ENCODE measurements around the gene RBFOX1.

DNA sequence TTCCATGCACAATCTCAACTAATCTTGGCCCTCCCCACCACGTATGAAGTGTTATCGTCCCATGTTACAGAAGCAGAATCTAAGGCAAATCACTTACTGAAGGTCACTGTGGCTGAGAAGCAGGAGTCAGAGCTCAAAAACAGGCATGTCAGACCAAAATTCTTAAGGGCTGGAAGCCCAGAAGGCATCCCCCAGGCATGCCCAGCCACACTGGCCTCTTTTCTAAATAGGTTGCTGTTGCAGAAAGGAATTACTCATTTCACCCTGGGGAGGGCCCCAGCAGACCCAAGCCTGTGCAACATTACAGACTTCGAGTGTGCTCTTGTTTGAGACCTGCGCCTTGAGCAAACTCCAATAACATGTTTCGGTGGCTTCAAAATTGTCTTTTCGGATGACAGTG is 194.1 kb downstream of the RBFOX1 start:
- TF ChIP-seq, protein P1, sequence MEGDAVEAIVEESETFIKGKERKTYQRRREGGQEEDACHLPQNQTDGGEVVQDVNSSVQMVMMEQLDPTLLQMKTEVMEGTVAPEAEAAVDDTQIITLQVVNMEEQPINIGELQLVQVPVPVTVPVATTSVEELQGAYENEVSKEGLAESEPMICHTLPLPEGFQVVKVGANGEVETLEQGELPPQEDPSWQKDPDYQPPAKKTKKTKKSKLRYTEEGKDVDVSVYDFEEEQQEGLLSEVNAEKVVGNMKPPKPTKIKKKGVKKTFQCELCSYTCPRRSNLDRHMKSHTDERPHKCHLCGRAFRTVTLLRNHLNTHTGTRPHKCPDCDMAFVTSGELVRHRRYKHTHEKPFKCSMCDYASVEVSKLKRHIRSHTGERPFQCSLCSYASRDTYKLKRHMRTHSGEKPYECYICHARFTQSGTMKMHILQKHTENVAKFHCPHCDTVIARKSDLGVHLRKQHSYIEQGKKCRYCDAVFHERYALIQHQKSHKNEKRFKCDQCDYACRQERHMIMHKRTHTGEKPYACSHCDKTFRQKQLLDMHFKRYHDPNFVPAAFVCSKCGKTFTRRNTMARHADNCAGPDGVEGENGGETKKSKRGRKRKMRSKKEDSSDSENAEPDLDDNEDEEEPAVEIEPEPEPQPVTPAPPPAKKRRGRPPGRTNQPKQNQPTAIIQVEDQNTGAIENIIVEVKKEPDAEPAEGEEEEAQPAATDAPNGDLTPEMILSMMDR (IDR thresholded peaks at IDR 0.05): no peak
- TF ChIP-seq POLR2A (IDR thresholded peaks at IDR 0.05): no peak

Data from Peyer's patch (tissue), 4 donors.